ENCODE results near the gene KLHL29. TPM values are rescaled to one million over a fixed set of nuclear protein-coding genes. Genes with fewer than 3 reads are reported as not detected.

The KLHL29 gene
- total and polyA plus RNA-seq, 8 donors = 0.91 to 6.6 (median 2.6) TPM

- Histone ChIP-seq H3K27me3 (no peaks in the 10 kb centered on the region), H3K36me3 (no peaks in the 10 kb centered on the region), H3K9me3 (no peaks in the 10 kb centered on the region), H3K4me1 (no peaks in the 10 kb centered on the region), H3K4me3 (no peak overlapping the region), H3K27ac (no peak overlapping the region)
- ATAC-seq (no peak), FAIRE-seq (no peak), DNase-seq (peak in 1 of 6 donors; percentile 36)
- WGBS, 2 donors = 80 to 86% methylated on average over 14 of the region's 14 CpGs
- intact Hi-C loops (cut with DNase I) = no loop called here
- TF ChIP-seq CTCF (IDR thresholded peaks at IDR 0.05) = no peak
Observed at GRCh38 chr2:23590241-23590869, 205.4 kb downstream of the KLHL29 start.

- Histone ChIP-seq H3K4me3 (no peak overlapping the region), H3K27me3 (no peaks in the 10 kb centered on the region), H3K9me3 (no peaks in the 10 kb centered on the region), H3K36me3 (no peaks in the 10 kb centered on the region), H3K27ac (no peak overlapping the region), H3K4me1 (no peaks in the 10 kb centered on the region)
- ATAC-seq (no peak), FAIRE-seq (no peak), DNase-seq (peak in 1 of 6 donors; percentile 21)
- intact Hi-C loops (cut with DNase I) = no loop called here
- WGBS, 2 donors = 63 to 76% methylated on average over 7 of the region's 7 CpGs
- no peak for TF ChIP-seq CTCF (IDR thresholded peaks at IDR 0.05)
Observed at GRCh38 chr2:23591111-23591510, 206.1 kb downstream of the KLHL29 start.

- FAIRE-seq (no peak), DNase-seq (peak in 1 of 6 donors; percentile 34), ATAC-seq (no peak)
- Histone ChIP-seq H3K4me3 (no peak overlapping the region), H3K27ac (no peak overlapping the region), H3K27me3 (no peaks in the 10 kb centered on the region), H3K9me3 (no peaks in the 10 kb centered on the region), H3K4me1 (no peaks in the 10 kb centered on the region), H3K36me3 (no peaks in the 10 kb centered on the region)
- TF ChIP-seq CTCF (IDR thresholded peaks at IDR 0.05) = no peak
- WGBS, 2 donors = 74 to 86% methylated on average over 9 of the region's 9 CpGs
- intact Hi-C loops (cut with DNase I) = no loop called here
Observed at GRCh38 chr2:23592061-23592685, 207.2 kb downstream of the KLHL29 start.

- H3K9me3 ChIP-seq = no peaks in the 10 kb centered on the region
- no peaks in the 10 kb centered on the region for H3K4me1 ChIP-seq
- no peak for TF ChIP-seq CTCF (IDR thresholded peaks at IDR 0.05)
- ATAC-seq (no peak), DNase-seq (no peak), FAIRE-seq (no peak)
- no peak overlapping the region for H3K4me3 ChIP-seq
- no peaks in the 10 kb centered on the region for H3K36me3 ChIP-seq
- WGBS, 2 donors = 69 to 82% methylated on average over 12 of the region's 12 CpGs
- no peak overlapping the region for H3K27ac ChIP-seq
- H3K27me3 ChIP-seq = no peaks in the 10 kb centered on the region
- intact Hi-C loops (cut with DNase I) = no loop called here
Observed at GRCh38 chr2:23592898-23593751, 208.1 kb downstream of the KLHL29 start.

Data from pancreas (tissue), 10 donors.